Stimulated activated CD8-positive, alpha-beta memory T cell treated with anti-CD3 and anti-CD28 coated beads, Interleukin-7, amount 100 ng/mL, for 4 hours (primary cell): Measurements from ENCODE around the gene MAPKAPK2.

Source experiments
- DNase-seq, 2 donors: peaks; one replicate each; pipeline ENCODE4 v3.0.0-alpha.2; 2020; ENCODE audit warnings: low read depth in 2 of 2

MAPKAPK2 gene

DNA sequence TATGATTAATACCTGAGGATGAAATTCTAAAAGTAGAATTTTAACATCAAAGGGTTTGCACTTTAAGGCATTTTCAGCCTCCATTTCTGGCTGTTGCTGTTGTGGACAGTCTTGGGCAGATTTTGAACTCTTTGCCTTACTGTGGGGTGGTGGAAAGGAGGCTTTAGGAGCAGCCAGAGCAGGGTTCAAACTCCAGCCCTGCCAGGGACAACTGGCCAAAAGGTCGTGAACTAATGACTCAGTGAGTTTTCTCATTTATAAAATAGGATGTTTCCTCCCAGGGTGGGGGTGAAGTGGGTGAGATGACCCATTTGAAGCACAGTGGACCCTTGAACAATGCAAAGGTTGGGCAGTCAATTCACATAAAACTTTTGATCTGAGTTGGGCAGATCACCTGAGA lies 36.7 kb downstream of the MAPKAPK2 start:
- DNase-seq, result no peak

- DNase-seq, result no peak
These were observed 38.2 kb downstream of the MAPKAPK2 start for GRCh38 chr1:206722751-206723461.

DNA sequence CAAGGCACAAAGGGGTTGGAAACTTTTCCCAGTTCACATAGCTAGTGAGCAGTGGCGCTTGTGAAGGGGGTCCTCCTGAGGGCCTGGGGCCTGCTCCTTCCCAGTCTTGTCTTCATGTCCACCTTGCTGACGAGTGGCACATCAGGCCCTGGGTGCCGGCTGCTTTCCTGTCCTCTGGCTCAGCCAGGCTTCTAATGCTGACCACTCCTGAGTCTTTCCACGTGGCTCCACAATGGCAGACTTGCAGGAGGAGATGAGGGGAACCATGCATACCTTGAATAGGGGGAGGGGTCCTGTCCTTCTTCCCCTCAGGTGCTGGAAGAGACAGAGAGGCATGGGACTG lies 38.7 kb downstream of the MAPKAPK2 start:
- DNase-seq, result no peak

- DNase-seq, result no peak
These were observed 39.2 kb downstream of the MAPKAPK2 start for GRCh38 chr1:206723805-206724472.

DNA sequence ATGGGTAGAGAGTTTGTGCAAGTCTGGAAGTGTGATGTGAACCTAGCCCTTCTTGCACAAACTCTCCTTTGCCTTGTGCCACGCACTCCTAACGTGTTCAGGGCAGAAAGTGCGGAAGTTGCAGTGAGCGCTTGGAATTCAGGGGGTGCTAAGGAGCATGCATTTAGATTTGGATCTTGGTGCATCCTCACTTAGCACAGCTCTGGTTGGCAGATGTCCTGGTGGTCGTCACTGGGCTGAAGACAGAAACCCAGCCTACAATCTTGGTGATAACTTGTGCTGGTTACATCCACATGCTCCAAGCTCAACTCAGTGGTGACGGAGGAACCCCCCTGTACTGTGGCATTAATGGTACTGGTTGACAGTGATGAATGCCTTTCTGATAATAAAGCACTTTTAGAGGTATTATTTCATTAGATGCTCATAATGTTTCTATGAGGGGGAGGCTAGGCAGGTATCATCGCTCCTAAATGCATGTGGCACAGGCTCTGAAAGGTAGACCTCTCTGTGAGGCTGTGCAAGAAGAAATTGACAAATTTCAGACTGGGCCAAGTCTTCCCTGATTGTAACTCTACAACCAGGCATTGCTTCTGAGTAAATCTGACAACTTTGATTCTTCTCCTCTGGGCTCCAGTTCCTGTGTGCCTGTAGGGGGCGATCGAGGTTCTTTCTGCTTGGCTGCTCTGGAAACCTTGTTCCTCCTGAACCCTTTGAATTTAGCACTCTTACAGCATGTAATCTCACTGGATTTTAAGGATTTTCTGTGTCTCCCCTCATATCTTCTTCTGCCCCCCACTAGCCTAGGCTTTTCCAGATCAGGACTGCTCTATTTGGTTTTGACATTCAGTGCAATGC lies 40.6 kb downstream of the MAPKAPK2 start:
- peak in 1 of 2 donors; percentile 34 for DNase-seq

DNA sequence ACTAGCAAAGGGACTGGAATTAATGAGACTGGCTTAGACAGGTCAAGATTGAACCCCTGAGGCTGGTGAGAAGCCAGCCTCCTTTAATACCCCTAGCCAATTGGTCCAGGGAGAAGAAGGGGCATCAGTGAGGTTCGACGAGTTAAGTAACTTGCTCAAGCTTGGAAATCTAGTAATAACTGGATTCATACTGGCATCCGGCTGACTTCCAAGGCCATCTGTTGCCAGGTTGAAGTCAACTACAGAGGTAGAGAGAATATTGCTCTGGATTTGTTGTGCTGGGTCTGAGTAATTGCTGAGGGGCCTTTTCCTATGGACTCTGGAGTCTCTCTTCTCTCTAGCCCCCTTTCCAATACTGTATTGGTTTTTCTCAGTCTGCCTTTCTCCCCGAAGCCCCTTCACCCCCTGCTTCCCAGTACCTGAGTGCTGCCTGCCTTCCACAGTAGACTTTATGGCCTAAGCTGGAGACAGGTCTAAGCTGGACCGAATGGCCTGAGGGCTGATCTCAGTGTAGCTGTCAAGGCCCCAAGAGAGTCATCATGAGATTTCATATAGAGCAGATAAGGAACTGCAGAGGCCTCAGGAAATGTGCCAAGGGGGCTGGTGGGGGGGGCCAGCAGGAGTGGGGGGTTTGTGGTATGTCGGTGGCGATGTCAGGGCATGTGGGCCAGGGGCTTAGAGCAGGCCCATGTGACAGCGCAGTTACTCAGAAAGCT lies 43.4 kb downstream of the MAPKAPK2 start:
- no peak for DNase-seq

GRCh38 chr1:206728697-206728987 lies 43.9 kb downstream of the MAPKAPK2 start:
- DNase-seq, result no peak

DNA sequence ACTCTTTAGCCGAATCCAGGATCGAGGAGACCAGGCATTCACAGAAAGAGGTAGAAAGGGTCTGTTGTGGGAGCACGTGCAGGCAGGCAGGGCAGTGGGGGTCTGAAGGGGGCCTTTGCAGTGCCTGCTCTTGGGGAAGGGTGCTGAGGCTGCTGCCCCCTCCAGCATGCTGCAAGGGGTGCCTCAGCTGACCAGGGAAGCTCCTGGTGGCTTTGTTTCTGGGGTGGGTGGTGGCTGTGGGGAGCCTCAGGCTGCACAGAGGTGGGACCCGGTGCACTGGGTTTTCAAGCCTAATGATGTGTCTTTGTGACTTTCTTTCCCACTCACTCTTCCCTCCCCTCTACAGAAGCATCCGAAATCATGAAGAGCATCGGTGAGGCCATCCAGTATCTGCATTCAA lies 44.3 kb downstream of the MAPKAPK2 start:
- DNase-seq, result no peak

- DNase-seq, result no peak
These were observed 44.8 kb downstream of the MAPKAPK2 start for GRCh38 chr1:206729507-206729906.

- DNase-seq, result no peak
These were observed 47.8 kb downstream of the MAPKAPK2 start for GRCh38 chr1:206732508-206732907.

GRCh38 chr1:206732992-206733391 lies 48.3 kb downstream of the MAPKAPK2 start:
- DNase-seq, result no peak

DNA sequence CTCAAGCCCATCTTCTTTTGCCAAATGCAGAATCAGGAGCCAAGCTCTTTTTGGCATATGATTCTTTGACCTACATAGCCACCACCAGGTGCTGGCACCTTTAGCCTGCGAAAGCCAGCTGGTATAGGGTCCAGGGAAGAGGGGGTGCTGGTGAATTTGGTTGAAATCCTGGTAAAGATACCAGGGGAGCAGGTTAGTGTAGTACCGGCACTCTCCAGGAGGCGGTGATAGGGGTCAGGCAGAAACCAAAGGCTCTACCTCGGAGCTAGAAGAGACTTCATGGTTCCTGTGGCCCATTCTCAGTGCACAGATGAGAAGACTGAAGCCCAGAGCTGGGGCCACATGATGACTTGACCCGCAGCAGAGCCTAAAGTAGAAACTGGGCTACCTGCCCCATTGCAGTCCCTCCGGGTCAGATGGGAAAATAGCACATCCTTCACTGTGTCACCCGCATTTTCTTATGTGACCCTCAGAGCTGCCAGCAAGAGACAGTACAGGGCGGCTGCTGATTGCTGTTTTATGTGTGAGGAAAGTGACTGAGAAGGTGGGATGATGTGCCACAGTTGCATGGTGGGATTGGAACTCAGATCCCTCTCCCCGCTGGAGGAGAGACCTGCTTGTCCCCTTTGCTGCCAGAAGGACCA lies 49.9 kb downstream of the MAPKAPK2 start:
- peak; percentile 49 to 64 for DNase-seq

DNA sequence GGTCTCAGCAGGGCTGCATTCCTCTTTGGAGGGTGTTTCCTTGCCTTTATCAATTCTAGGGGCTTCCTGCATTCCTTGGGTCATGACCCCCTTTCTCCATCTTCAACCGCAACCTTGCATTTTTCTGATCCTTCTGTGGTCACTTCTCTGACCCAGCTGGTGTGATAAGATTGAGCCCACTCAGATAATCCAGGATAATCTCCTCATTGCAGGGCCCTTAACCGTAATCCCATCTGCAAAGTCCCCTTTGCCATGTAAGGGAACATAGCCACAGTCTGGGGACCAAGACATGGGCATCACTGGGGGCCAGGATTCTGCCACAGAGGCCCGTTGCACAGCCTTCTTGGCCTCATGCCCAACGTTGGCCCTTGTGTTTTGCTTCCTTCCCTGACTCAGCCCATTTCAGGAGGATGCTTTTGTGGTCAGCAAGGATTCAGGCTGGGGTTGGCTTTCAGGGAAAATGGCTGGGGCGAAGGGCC lies 50.9 kb downstream of the MAPKAPK2 start:
- no peak for DNase-seq

GRCh38 chr1:206736878-206737728 lies 52.4 kb downstream of the MAPKAPK2 start:
- peak; percentile 57 to 63 for DNase-seq

GRCh38 chr1:206737729-206738201 lies 53.1 kb downstream of the MAPKAPK2 start:
- no peak for DNase-seq

DNA sequence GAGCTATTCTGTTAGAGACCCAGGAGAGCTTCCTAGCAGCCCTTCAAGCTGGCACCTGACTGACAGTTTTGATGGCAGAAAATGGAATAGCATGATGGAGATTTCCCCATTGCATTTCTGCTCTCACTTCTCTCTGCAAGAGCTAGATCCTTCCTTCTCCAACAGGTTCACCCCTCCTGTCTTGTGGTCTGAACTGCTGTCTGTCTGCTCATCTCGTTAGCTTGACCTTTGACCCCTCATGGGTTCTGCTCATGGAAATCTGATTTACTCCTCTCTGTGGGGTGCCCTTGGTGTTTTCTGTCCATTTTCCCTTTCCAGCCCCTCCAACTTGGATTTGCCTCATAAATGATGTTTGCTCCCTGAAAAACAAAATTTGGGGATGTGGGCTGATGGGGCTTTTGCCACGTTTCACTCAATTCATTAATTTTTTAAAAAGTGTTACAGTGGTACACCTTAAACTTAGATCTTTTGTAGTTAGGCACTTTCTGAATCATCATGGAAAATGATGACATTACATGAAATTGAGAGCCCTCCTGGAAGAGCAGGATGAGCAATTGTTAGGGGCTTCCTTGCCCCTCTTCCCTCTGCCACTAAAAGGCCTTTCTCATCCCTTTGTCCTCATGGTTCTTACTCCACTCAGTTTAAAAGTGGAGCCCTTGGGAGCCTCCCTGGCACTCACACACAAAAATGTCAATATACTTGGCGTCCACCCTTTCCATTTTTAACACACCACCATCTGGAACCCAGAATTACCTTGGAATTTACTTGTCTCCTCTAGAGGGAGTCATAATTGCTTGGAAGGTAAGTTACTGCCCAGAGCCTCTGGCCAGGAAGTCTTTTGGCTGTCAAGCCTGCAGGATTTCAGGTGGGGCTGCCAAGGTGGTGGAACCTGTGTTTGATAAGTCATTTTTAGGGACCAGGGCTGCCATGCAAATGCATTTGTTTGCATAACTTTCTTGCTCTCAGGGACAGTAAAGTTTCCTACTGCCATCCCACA lies 54.0 kb downstream of the MAPKAPK2 start:
- DNase-seq, result no peak

DNA sequence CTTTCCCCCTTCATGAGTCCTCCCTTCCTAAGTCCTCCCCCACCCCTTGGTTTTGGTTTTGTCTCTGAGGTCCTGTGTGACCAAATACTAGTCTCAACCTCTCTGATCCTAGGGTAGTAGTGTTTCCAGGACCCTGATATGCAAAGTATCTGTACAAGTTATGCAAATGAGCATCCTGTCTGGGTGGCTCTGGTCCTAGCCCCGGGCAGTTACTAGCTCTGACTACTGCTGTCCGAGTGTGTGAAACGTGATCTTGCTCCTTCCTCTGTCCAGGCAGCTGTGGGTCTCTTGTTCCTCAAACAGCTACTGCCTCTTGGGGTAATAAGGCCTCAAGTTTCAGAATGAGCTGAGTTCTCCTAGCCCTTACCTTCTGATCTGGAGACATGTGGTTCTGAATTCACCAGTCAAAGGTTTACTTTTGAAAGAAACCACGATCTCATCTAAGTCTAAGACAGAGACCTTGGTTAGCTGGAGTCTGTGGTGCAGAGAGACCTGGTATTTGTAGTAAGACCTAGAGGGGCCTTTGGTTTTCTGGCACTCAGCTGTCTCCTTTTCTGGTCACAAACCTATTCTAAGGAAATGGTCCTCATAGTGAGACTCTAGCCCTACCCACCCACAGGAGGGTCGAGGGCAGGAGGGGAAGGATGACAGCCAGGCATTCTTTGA lies 54.8 kb downstream of the MAPKAPK2 start:
- no peak for DNase-seq

GRCh38 chr1:206741142-206741701 lies 56.5 kb downstream of the MAPKAPK2 start:
- DNase-seq, result no peak
